B cell (primary cell): Measurements from ENCODE around the gene CELSR3. TPM values are rescaled to one million over a fixed set of nuclear protein-coding genes. Genes with fewer than 3 reads are reported as not detected.

ENCODE experiments used
- ATAC-seq: fragments of 200-7000 bp; cut with Tn5 transposase; one replicate; pipeline ENCODE4 v1.10.0; 2021; ENCODE audit warnings: low read depth, mild to moderate bottlenecking, moderate number of reproducible peaks, moderate library complexity
- CTCF ChIA-PET: fragments of 350-600 bp; sonication (Branson Sonifier 250); formaldehyde crosslinking; loops from one replicate; lab custom pipeline; 2021; ENCODE audit warnings: antibody characterized with exemption, inconsistent platforms; lab: Charles Lee
- POLR2A ChIA-PET: fragments of 350-600 bp; sonication (Branson Sonifier 250); formaldehyde crosslinking; loops from one replicate; lab custom pipeline; 2021; ENCODE audit warnings: antibody characterized with exemption; lab: Charles Lee
- DNase-seq: peaks from one replicate; pipeline ENCODE4 v3.0.0; 2013
- H2AFZ ChIP-seq: 2 replicates; pipeline ENCODE4 v1.6.1; 2012; ENCODE audit warnings: mild to moderate bottlenecking, low read depth, low read length; ENCODE audit not compliant: insufficient read depth, poor library complexity, severe bottlenecking
- H3K27ac ChIP-seq, 2 donors: 1 replicate in 1 of 2; 2 replicates in 1 of 2; pipeline ENCODE4 v1.5.1; 2012 to 2013; ENCODE audit warnings: low read length in 2 of 2, mild to moderate bottlenecking in 2 of 2, moderate library complexity in 1 of 2
- H3K27me3 ChIP-seq, 4 experiments: fragments of 200-600 bp in 1 of 4; sonication (generic) in 1 of 4; replicated peaks in 1 of 4; 1 replicate in 2 of 4; 2 replicates in 2 of 4; pipeline versions ENCODE4 v1.6.1 to v1.7.0; 2013 to 2016; ENCODE audit warnings: low read length in 3 of 4, mild to moderate bottlenecking in 2 of 4, mixed read lengths in 1 of 4, moderate library complexity in 1 of 4; ENCODE audit not compliant: insufficient read depth in 4 of 4, control insufficient read depth in 3 of 4; ENCODE audit errors: control extremely low read depth in 1 of 4
- H3K36me3 ChIP-seq, 2 experiments: replicated peaks in 1 of 2; 1 replicate in 1 of 2; 2 replicates in 1 of 2; pipeline versions ENCODE4 v1.6.1 to v1.7.1; 2013; ENCODE audit warnings: low read length in 1 of 2; ENCODE audit not compliant: insufficient read depth in 2 of 2, control insufficient read depth in 1 of 2; ENCODE audit errors: control extremely low read depth in 1 of 2, extremely low read depth in 1 of 2
- H3K4me1 ChIP-seq, 2 donors: fragments of 200-600 bp in 1 of 2; sonication (generic) in 1 of 2; 1 replicate in 1 of 2; 2 replicates in 1 of 2; pipeline versions ENCODE4 v1.5.1 to v1.6.1; 2013 to 2017; ENCODE audit warnings: low read length in 2 of 2; ENCODE audit not compliant: control insufficient read depth in 2 of 2, insufficient read depth in 2 of 2
- H3K4me2 ChIP-seq: replicated peaks from 2 replicates; pipeline ENCODE3; 2012; ENCODE audit warnings: mild to moderate bottlenecking, low read depth, low read length; ENCODE audit not compliant: poor library complexity, severe bottlenecking
- H3K4me3 ChIP-seq, 5 experiments: fragments of 200-600 bp in 1 of 5; sonication (generic) in 1 of 5; 1 replicate in 3 of 5; 2 replicates in 2 of 5; pipeline versions ENCODE4 v1.5.1 to v1.7.0; 2011 to 2016; ENCODE audit warnings: low read length in 4 of 5, mild to moderate bottlenecking in 4 of 5, low read depth in 2 of 5, control low read depth in 1 of 5, moderate library complexity in 1 of 5; ENCODE audit not compliant: insufficient read depth in 1 of 5; ENCODE audit errors: control extremely low read depth in 1 of 5, extremely low read depth in 1 of 5
- H3K79me2 ChIP-seq: fragments of 200-600 bp; sonication (generic); one replicate; pipeline ENCODE4 v1.6.0; 2016; ENCODE audit warnings: low read length; ENCODE audit not compliant: control insufficient read depth, insufficient read depth
- H3K9ac ChIP-seq: fragments of 200-600 bp; sonication (generic); 2 replicates; pipeline ENCODE4 v1.6.1; 2017; ENCODE audit warnings: mild to moderate bottlenecking, low read length, moderate library complexity
- H3K9me3 ChIP-seq, 3 donors: one replicate each; pipeline versions ENCODE4 v1.6.1 to v1.7.1; 2013; ENCODE audit warnings: low read length in 2 of 3; ENCODE audit not compliant: control insufficient read depth in 2 of 3, insufficient read depth in 1 of 3; ENCODE audit errors: control extremely low read depth in 1 of 3
- H4K20me1 ChIP-seq: 2 replicates; pipeline ENCODE4 v1.6.0; 2012; ENCODE audit warnings: mild to moderate bottlenecking, low read length; ENCODE audit not compliant: insufficient read depth, control insufficient read depth, poor library complexity, severe bottlenecking
- H3K27ac Mint-ChIP-seq: one replicate; pipeline ENCODE4 v1.8.0; 2021; ENCODE audit warnings: mixed read lengths
- H3K27me3 Mint-ChIP-seq: one replicate; pipeline ENCODE4 v1.8.0; 2021; ENCODE audit warnings: mixed read lengths
- H3K4me1 Mint-ChIP-seq: one replicate; pipeline ENCODE4 v1.8.0; 2021; ENCODE audit warnings: mixed read lengths
- H3K4me3 Mint-ChIP-seq: one replicate; pipeline ENCODE4 v1.8.0; 2021; ENCODE audit warnings: mixed read lengths
- H3K9me3 Mint-ChIP-seq: one replicate; pipeline ENCODE4 v1.8.0; 2022; ENCODE audit warnings: mixed read lengths; ENCODE audit not compliant: insufficient read depth
- EZH2 ChIP-seq: IDR thresholded peaks from 2 replicates; pipeline ENCODE4 v1.6.1; 2012; ENCODE audit warnings: borderline replicate concordance, low read depth, mild to moderate bottlenecking, moderate library complexity, low read length; ENCODE audit not compliant: insufficient read depth, poor library complexity, severe bottlenecking
- WGBS: methylation state at CpG from one replicate; pipeline ENCODE4 v1.1.5; 2013; ENCODE audit warnings: missing lambda C conversion rate; ENCODE audit not compliant: insufficient coverage; 5-methylcytosine and 5-hydroxymethylcytosine counted together
- intact Hi-C: fragments of 100-400 bp; cut with micrococcal nuclease; formaldehyde crosslinking; loops from one replicate; pipeline ENCODE4 v1.10.0; 2022
- polyA plus RNA-seq: library from polyadenylated mRNA; depleted of rRNA; stranded (reverse); fragments of >200 nt; gene quantifications from 2 replicates; pipeline ENCODE4 v1.2.3, GENCODE V29; 2012
- total RNA-seq, 2 donors: library from RNA; stranded (reverse); fragments of 120-200 nt in 1 of 2; gene quantifications; 1 replicate in 1 of 2; 2 replicates in 1 of 2; pipeline versions ENCODE4 v1.2.3 to v1.2.4, GENCODE V29; 2013 to 2022
- TF ChIP-seq, protein P1 (sequence below): fragments of 200-600 bp; IDR thresholded peaks from one replicate; pipeline ENCODE4 v1.8.0; 2022; ENCODE audit warnings: antibody characterized with exemption, mild to moderate bottlenecking

Gene CELSR3
- total and polyA plus RNA-seq, 2 donors (not counting 1 experiment from before 2014, with no cell fraction given), result 2.4 to 2.5 TPM

DNA sequence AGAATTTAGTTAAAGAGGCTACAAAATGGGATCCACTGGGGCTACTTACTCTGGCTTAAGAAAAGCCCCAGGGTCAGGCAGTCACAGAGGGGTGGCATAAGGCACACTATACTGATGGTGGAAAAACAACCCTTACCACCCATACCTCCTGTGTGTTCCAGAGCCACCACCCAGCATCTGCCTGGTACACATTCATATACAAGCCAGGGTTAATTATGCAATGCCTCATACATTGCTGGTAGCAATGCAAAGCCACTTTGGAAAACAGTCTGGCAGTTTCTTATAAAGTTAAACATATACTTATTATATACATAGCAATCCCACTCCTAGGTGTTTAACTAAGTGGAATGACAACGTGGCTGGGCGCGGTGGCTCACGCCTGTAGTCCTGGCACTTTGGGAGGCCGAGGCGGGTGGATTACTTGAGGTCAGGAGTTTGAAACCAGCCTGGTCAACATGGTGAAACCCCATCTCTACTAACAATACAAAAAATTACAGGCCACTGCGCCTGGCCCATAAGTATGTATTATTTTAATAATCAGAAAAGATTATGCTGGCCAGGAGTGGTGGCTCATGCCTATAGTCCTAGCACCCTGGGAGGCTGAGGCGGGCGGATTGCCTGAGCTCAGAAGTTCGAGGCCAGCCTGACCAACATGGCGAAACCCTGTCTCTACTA, 38.2 kb upstream of the CELSR3 start:
- intact Hi-C loops, result no loop called here
- no peaks in the 10 kb centered on the region for H3K27me3 ChIP-seq
- H3K9me3 ChIP-seq, result no peaks in the 10 kb centered on the region
- Mint-ChIP-seq H3K4me1 (peaks cover 24% of the 10 kb centered on the region), H3K4me3 (no peak overlapping the region), H3K9me3 (no peaks in the 10 kb centered on the region), H3K27ac (no peak overlapping the region), H3K27me3 (no peaks in the 10 kb centered on the region)
- H3K4me1 ChIP-seq, result no peaks in the 10 kb centered on the region
- no peak overlapping the region for H2AFZ ChIP-seq
- no peak for TF ChIP-seq EZH2
- TF ChIP-seq, protein P1, sequence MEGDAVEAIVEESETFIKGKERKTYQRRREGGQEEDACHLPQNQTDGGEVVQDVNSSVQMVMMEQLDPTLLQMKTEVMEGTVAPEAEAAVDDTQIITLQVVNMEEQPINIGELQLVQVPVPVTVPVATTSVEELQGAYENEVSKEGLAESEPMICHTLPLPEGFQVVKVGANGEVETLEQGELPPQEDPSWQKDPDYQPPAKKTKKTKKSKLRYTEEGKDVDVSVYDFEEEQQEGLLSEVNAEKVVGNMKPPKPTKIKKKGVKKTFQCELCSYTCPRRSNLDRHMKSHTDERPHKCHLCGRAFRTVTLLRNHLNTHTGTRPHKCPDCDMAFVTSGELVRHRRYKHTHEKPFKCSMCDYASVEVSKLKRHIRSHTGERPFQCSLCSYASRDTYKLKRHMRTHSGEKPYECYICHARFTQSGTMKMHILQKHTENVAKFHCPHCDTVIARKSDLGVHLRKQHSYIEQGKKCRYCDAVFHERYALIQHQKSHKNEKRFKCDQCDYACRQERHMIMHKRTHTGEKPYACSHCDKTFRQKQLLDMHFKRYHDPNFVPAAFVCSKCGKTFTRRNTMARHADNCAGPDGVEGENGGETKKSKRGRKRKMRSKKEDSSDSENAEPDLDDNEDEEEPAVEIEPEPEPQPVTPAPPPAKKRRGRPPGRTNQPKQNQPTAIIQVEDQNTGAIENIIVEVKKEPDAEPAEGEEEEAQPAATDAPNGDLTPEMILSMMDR, result no peak
- no peak overlapping the region for H3K4me2 ChIP-seq
- DNase-seq, result no peak
- no peak overlapping the region for H3K9ac ChIP-seq
- CTCF ChIA-PET, result interaction anchor here (0.8 kb wide), 1 partner anchor 15 kb away, joined by 5 read pairs; no protein-coding TSS in a partner anchor
- no peak overlapping the region for H3K27ac ChIP-seq
- H3K79me2 ChIP-seq, result peaks cover 100% of the 10 kb centered on the region
- no peak for ATAC-seq
- WGBS, result 100% methylated on average over 5 of the region's 11 CpGs
- POLR2A ChIA-PET, result interaction anchor here (0.6 kb wide), 1 partner anchor 92 kb away, joined by 3 read pairs; the partner anchor contains the start of gene UQCRC1
- H3K4me3 ChIP-seq, result no peak overlapping the region
- H4K20me1 ChIP-seq, result peaks cover 90% of the 10 kb centered on the region
- peaks cover 25 to 31% of the 10 kb centered on the region in 2 experiments for H3K36me3 ChIP-seq

DNA sequence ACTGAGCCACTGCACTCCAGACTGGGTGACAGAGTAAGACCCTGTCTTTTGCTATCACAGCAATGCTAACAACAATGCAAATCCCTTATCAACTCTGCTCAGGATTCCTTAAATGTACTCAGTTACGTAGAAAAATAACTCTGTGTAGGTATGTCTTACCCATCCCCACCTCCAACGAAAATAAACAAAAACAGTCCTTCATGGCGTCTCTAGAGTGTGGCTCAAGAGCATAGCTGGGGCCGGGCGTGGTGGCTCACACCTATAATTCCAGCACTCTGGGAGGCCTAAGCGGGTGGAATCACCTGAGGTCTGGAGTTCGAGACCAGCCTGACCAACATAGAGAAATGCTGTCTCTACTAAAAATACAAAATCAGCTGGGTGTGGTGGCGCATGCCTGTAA, 36.2 kb upstream of the CELSR3 start:
- CTCF ChIA-PET, result no interaction called here

More for the DNA sequence above, 36.2 kb upstream of the CELSR3 start:
- no peak overlapping the region for H3K27ac Mint-ChIP-seq
- H3K4me2 ChIP-seq, result no peak overlapping the region
- POLR2A ChIA-PET, result no interaction called here
- H3K27me3 ChIP-seq, result no peaks in the 10 kb centered on the region
- peaks cover 23 to 45% of the 10 kb centered on the region in 2 experiments for H3K36me3 ChIP-seq
- intact Hi-C loops, result no loop called here
- H3K79me2 ChIP-seq, result peaks cover 92% of the 10 kb centered on the region
- no peaks in the 10 kb centered on the region for H3K4me1 ChIP-seq
- 97% methylated on average over 6 of the region's 8 CpGs for WGBS
- H3K27me3 Mint-ChIP-seq, result no peaks in the 10 kb centered on the region
- no peak for ATAC-seq
- TF ChIP-seq, protein P1, result no peak
- no peak for TF ChIP-seq EZH2
- H4K20me1 ChIP-seq, result peaks cover 90% of the 10 kb centered on the region
- H3K27ac ChIP-seq, result no peak overlapping the region
- no peak for DNase-seq
- no peak overlapping the region for H2AFZ ChIP-seq
- peaks cover 22% of the 10 kb centered on the region for H3K4me1 Mint-ChIP-seq
- H3K9ac ChIP-seq, result no peak overlapping the region
- H3K9me3 Mint-ChIP-seq, result no peaks in the 10 kb centered on the region
- H3K4me3 ChIP-seq, result no peak overlapping the region
- no peak overlapping the region for H3K4me3 Mint-ChIP-seq
- no peaks in the 10 kb centered on the region for H3K9me3 ChIP-seq
